GM21423 (cell line): ENCODE data around the gene EDEM1.
"Not testable (repeated sequence)": the region's sequence is repeated elsewhere in the genome, so short reads cannot be mapped to it uniquely, and the experiment has no call there.

ENCODE experiments used
- ATAC-seq: cut with Tn5 transposase; IDR thresholded peaks from one replicate; pipeline ENCODE4 v1.9.1; 2021; ENCODE audit warnings: mild to moderate bottlenecking, moderate library complexity; ENCODE audit not compliant: unreplicated experiment

Gene EDEM1

GRCh38 chr3:5187156-5187919 is at the start of gene EDEM1:
Gene EDEM1 (plus strand): TSS chr3:5187707. CDS start chr3:5187806, 99 bp downstream.
- peak; percentile 83 for ATAC-seq

DNA sequence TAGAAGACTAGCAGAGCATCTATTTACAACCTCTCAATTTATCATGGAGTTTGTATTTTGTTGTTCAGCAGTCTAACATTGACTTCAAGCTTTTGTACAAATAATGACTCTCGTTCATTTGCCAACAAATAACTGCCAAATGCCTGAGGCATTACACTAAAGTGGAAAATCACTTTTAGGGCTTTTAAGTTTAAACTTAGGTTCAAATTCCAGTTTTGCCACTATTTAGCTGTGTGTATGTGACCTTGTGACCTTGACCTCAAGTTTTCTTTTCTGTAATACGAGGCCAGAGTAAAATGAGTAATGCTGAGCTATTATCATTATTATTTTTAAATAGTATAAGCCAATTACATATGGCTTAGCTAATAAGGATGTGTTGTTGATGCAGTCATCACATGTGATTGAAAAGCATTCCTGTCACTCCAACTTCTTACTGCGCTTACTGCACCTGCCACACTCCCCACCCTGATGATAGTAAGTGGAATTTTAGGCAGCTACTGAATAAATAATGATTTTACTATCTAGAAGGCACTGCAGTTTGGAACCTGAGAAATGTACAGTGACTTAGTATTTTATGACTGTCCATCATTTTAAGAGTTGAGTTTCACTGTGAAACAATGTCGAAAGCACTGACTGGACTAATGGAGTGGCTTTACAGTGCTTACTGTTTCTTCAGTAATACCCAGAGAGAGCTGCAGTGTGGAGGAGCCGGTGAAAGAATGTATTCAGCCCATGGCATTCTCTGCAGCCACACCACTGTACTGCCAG is 49.1 kb upstream of the EDEM1 start:
- ATAC-seq: no peak

- ATAC-seq: peak; percentile 67
These were observed 47.3 kb upstream of the EDEM1 start for GRCh38 chr3:5140230-5140621.

DNA sequence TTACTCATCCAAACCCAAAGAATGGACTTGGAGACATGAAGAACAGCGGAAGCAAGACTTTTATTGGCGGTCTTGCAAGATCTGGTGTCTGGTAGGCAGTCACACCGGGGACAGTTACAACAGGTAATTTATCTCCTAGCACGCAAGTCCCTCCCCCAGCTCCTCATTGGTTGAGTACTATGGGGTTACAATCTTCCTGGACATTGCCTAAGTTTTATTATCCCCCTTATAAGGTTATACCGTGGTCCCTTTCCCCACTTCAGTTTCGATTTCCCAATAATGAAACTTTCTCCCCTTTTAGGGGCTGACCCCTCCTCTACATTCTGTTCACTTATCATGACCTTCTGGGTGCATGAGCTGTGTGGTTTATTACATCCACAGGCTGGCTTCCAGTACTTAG is 46.7 kb upstream of the EDEM1 start:
- ATAC-seq: no peak

GRCh38 chr3:5141760-5142159 is 45.7 kb upstream of the EDEM1 start:
- no peak for ATAC-seq

DNA sequence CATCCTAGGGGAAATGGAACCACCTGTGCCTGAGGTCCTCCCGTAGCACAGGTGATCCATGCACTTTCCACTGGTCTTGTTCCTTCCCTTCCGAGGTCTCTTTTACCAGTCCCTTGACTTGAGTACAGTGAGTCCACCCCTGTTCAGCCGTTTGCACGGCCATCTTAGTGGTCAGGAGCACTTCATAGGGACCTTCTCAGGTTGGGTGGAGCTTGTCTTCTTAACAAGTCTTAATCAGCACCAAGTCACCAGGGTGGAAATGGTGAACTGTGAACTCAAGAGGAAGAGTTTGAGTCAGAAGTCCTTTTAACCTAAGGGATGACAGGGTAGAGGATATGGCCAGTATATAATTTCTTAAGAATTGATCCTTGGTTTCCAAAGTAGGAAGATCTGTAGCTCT is 44.0 kb upstream of the EDEM1 start:
- no peak for ATAC-seq

GRCh38 chr3:5144316-5144994 is 43.1 kb upstream of the EDEM1 start:
- no peak for ATAC-seq

DNA sequence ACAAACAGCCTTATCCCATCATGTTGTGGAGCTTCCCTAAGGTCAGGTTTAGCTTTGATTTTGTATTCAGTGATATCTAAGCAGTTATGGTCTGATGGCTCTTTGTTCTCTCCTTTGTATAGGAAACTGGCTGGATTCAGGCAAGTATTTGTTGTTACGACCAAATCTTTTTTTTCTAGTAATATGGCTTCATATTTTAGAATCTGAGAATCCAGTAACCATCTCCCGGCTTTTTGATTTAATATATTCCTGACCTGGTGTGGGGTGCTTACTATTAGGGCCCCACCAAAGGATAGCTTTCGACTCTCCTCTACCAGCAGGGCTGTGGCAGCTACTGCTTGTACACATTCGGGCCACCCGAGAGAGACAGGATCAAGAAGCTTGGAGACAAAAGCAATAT is 42.4 kb upstream of the EDEM1 start:
- ATAC-seq: no peak

GRCh38 chr3:5147152-5147551 is 40.4 kb upstream of the EDEM1 start:
- ATAC-seq: not testable (repeated sequence)

- ATAC-seq: no peak
These were observed 38.1 kb upstream of the EDEM1 start for GRCh38 chr3:5149306-5149880.

DNA sequence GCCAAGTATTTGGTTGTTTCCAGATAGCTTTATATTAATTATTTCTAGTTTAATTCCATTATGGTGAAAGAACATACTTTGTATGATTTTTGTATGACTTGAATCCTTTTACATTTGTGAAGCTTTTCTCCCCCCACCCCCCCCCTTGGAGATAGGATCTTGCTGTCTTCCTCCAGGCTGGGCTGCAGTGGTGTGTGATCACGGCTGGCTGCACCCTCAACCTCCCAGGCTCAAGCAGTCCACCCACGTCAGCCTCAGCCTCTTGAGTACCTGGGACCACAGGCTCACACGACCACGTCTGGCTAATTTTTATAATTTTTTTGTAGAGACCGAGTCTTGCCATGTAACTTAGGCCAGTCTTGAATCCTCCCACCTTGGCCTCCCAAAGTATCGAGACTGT is 35.9 kb upstream of the EDEM1 start:
- ATAC-seq: no peak

DNA sequence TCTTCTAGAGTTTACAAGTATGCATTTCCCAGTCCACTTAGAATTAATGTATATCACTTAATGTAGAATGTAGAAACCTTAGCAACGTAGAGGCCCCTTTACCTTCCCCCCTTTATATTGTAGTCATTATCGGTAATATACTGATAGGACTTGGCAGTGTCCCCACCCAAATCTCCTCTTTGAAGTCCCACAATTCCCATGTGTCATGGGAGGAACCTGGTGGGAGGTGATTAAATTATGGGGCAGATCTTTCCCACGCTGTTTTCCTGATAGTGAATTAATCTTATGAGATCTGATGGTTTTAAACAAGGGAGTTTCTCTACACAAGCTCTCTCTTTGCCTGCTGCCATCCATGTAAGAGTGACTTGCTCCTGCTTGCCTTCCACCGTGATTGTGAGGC is 34.4 kb upstream of the EDEM1 start:
- ATAC-seq: no peak

- no peak for ATAC-seq
These were observed 32.3 kb upstream of the EDEM1 start for GRCh38 chr3:5155241-5155640.

DNA sequence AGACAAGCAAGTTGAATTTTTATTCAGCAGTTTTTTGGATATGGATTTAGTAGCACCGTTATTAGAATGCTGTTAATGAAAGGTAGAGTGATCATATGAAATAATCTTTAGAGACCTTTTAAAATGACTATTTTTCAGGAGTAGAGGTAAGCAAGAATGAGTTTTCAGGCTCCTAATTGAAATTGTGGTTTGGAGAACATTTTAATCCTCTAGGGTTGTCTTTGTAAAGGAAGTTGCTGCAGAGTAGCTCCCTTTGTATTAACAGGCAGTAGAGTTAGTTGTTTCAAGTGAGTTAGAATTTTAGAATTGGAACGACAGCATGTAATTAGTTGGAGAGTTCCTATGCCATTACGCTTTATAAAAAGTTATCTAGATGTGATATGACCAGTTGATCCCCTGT is 27.2 kb upstream of the EDEM1 start:
- ATAC-seq: no peak

GRCh38 chr3:5160940-5161858 is 26.3 kb upstream of the EDEM1 start:
- no peak for ATAC-seq

DNA sequence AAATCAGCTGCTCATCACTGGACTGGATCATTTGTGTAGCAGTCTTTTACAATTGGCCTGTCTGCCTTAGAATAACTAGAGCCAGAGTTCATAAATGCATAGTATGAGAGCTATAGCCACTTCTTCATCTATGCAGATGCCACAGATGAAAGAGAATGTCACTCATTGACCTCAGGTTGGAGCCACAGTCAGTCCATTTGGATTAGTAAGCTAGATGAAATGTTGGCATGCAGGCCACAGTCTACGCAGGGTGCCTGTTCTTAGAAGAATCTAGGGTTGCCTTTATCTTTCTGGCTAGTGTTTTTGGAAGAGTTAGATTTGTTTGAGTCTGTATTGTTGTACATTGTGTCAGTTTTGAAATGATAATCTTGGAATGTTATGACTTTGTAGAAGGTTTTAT is 25.4 kb upstream of the EDEM1 start:
- no peak for ATAC-seq

GRCh38 chr3:5165698-5166097 is 21.8 kb upstream of the EDEM1 start:
- no peak for ATAC-seq

DNA sequence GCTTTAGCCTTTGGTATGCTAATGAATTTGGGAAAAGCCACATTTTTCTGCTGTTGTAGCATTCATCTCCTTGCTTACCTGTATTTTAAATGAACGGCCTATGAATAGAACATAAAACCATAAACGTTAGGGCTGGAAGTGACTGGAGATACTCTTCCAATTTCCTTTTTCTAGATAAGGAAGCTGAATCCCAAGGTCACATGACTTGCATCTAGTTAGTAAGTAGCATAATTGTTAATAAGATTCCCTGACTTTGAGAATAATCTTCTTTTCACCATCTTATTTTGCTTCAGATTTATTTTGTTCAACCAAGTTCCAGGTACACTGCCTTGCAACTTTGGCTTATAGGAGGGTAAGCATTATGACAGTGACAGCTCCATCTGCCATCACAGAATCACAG is 20.7 kb upstream of the EDEM1 start:
- ATAC-seq: no peak

DNA sequence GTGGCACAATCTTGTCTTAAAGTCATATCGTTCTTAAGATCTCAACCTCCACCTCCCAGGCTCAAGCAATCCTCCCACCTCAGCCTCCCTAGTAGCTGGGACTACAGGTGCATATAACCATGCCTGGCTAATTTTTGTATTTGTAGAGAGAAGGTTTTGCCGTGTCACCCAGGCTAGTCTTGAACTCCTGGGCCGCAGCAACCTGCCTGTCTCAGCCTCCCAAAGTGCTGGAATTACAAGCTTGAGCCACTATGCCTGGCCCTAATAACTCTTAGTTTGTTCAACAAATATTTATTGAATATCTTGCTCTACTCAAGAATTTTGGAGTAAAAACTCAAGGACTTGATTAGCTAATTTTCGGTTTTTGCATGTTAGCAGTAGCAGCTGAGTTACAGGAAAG is 19.4 kb upstream of the EDEM1 start:
- ATAC-seq: no peak

GRCh38 chr3:5169807-5170206 is 17.7 kb upstream of the EDEM1 start:
- ATAC-seq: no peak
